ENCODE results near the gene PRKG1. TPM values are rescaled to one million over a fixed set of nuclear protein-coding genes. Genes with fewer than 3 reads are reported as not detected.

Gene PRKG1
- total RNA-seq, 2 donors from 2014 or later, result 17.8 to 31.1 TPM

DNA sequence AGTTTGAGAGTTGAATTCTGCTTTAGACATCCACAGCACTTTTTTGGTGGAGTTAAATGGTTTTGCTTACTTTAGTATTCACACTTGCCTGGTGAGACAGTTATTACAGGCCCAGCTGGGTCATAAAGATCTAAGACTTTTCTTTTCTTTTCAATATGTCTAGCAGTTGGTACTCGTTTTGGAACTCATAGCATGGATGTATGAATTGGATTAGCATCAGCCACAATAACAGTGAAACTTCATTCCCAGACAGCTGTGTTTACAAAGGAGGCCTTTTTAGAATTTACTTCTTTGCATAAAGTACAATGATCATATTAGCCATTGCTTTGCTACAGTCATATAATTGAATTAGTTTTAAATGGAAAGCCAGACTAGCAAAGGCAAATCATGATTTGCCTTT is 1071.3 kb downstream of the PRKG1 start:
- no peaks in the 10 kb centered on the region for H3K9me3 ChIP-seq
- no peak for DNase-seq (ENCODE audit: low spot score)
- no peak for TF ChIP-seq CTCF (IDR thresholded peaks at IDR 0.05)
- no peaks in the 10 kb centered on the region for H3K27me3 ChIP-seq
- H3K27ac ChIP-seq, result no peak overlapping the region
- no peaks in the 10 kb centered on the region for H3K4me1 ChIP-seq
- no peak overlapping the region for H3K4me3 ChIP-seq
- H3K36me3 ChIP-seq, result no peaks in the 10 kb centered on the region

DNA sequence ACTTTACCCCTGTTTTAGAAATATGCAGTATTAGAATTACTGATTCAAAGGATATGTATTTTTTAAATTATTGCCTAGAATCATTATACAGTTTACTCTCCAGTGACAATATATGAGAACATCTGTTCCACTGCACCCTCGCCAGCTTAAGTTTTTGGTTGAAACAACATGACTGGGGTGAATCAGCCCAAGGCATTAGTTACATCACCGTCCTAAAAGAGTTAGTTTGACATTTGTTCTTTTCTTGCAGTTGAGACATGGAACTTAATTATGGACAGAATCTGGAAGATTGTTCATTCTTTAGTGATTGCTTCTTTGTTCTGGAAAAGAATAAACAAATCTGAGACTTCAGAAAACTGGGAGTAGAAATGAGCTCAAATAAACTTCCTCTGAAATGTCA is 1072.5 kb downstream of the PRKG1 start:
- Histone ChIP-seq H3K27me3 (no peaks in the 10 kb centered on the region), H3K4me1 (no peaks in the 10 kb centered on the region), H3K9me3 (no peaks in the 10 kb centered on the region), H3K4me3 (no peak overlapping the region), H3K27ac (no peak overlapping the region), H3K36me3 (no peaks in the 10 kb centered on the region)
- no peak for TF ChIP-seq CTCF (IDR thresholded peaks at IDR 0.05)
- DNase-seq (ENCODE audit: low spot score), result no peak

GRCh38 chr10:52170776-52171175 is 1096.5 kb downstream of the PRKG1 start:
- Histone ChIP-seq H3K36me3 (no peaks in the 10 kb centered on the region), H3K4me1 (no peaks in the 10 kb centered on the region), H3K9me3 (peaks cover 0 to 4% of the 10 kb centered on the region in 2 donors), H3K27me3 (no peaks in the 10 kb centered on the region), H3K4me3 (no peak overlapping the region), H3K27ac (no peak overlapping the region)
- TF ChIP-seq CTCF (IDR thresholded peaks at IDR 0.05), result no peak
- no peak for DNase-seq (ENCODE audit: low spot score)

DNA sequence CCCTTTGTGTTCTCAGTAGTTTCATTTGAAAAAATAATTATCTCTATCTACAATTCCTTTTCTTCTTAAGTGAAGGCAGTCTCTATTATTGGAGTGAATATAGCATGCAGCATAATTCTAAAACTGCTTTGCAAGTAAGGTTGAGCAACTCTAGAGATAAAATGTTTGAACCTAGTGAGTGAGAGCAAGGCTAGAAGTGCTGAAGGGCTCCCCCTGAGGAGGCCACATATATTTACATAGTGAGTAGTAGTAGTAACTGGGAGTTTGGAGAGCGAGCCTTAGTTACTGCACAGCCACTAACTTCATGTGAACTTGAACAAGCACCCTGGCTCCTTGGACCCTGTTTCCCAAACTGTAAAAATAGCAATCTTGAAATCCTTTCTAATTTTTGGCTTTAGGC is 1098.3 kb downstream of the PRKG1 start:
- no peaks in the 10 kb centered on the region for H3K4me1 ChIP-seq
- no peaks in the 10 kb centered on the region for H3K27me3 ChIP-seq
- DNase-seq (ENCODE audit: low spot score), result no peak
- no peak overlapping the region for H3K27ac ChIP-seq
- H3K9me3 ChIP-seq, result peaks cover 0 to 16% of the 10 kb centered on the region in 2 donors
- TF ChIP-seq CTCF (IDR thresholded peaks at IDR 0.05), result peak in 1 of 2 donors; percentile 24
- no peaks in the 10 kb centered on the region for H3K36me3 ChIP-seq
- no peak overlapping the region for H3K4me3 ChIP-seq

GRCh38 chr10:52185256-52185655 is 1111.0 kb downstream of the PRKG1 start:
- Histone ChIP-seq H3K27ac (no peak overlapping the region), H3K4me3 (no peak overlapping the region), H3K9me3 (no peaks in the 10 kb centered on the region), H3K27me3 (no peaks in the 10 kb centered on the region), H3K4me1 (no peaks in the 10 kb centered on the region), H3K36me3 (no peaks in the 10 kb centered on the region)
- TF ChIP-seq CTCF (IDR thresholded peaks at IDR 0.05), result no peak
- DNase-seq (ENCODE audit: low spot score), result no peak

DNA sequence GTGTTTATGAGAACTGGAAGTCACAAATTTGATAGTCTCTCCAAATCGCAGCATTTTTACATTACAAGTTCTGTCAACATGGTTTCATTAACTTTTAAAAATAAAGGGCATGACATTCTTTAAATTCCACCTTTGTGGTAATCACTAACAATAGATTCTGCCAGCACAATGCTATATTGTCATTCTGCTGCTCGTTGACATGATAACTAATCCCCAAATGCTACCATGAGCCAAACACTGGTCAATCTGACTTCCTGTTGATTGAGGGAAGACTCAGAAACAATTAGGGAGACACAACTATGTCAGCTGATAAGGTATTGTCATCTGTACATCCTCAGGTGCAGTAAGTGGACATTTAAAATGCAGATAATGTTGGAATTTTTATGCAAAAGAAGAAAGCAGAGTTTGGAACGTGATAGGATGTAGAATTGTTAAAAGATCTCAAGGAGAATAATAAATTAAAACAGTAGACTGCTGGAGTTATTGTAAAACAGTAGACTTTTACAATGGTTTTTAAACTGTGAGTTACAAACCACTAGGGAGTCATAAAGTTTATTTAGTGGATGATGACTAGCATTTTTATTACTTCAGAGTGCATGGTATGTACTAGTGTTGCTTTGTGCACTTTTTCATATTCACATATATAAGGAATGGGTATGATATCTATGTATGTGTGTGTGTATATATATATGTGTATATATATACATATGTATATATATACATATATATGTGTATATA is 1113.4 kb downstream of the PRKG1 start:
- Histone ChIP-seq H3K4me1 (no peaks in the 10 kb centered on the region), H3K4me3 (no peak overlapping the region), H3K27ac (no peak overlapping the region), H3K27me3 (no peaks in the 10 kb centered on the region), H3K36me3 (no peaks in the 10 kb centered on the region), H3K9me3 (no peaks in the 10 kb centered on the region)
- TF ChIP-seq CTCF (IDR thresholded peaks at IDR 0.05), result no peak
- DNase-seq (ENCODE audit: low spot score), result no peak

All from right atrium auricular region (tissue), 2 donors.